IPS-18c (cell line): Measurements from ENCODE around the gene P2RX6.

ENCODE experiments used
- H3K4me3 ChIP-seq: 2 replicates; pipeline ENCODE4 v1.7.0; 2013; ENCODE audit warnings: low read depth, mild to moderate bottlenecking, low read length, moderate library complexity; ENCODE audit not compliant: insufficient read depth
- H3K9me3 ChIP-seq: one replicate; pipeline ENCODE4 v1.6.1; 2013; ENCODE audit warnings: mild to moderate bottlenecking, low read length, moderate library complexity; ENCODE audit not compliant: control insufficient read depth, insufficient read depth

Gene P2RX6

DNA sequence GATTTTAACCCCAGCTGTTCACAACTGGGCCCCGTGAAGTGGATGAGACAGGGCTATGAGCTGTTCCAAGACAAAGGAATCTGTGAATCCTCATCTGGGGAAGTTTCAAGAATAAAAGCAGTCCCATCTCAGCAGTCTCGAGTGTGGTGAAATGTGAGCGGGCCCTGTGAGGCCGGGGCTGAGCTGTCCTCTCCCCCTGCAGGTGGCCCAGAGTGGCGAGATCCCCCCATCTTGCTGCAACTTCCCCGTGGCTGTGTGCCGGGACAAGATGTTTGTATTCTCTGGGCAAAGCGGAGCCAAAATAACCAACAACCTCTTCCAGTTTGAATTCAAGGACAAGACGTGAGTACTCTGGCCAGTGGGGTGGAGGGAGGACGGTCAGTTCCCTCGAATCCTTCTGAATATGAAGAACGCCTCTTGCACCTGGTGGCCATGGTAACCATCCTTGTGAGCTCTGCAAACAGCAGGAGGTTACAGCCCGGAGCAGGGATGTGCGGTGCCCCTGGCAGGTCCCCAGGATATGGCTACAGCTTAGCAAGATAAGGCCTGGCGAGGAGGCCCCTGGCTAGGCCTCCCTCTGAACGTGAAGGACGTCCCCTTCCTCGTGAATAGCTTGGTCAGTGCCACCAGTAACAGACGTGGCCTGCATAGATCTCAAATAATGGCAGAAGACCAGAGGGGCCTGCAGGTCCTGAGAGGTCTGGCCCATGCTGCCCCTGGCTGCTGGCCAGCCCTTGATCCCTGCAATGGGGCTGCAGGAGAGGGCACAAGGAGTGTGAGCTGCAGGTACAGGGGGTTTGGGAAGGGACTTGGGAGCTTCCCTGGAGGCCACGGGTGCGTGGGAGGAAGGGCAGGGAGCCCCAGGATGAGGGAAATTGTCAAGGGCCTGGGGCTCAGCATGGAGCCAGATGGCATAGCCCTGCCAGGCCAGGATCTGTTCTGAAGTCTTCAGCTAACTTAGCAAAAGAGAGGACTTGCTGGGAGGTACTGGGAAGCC lies 24.5 kb upstream of the P2RX6 start:
- Histone ChIP-seq H3K4me3 (no peak overlapping the region), H3K9me3 (no peaks in the 10 kb centered on the region)

DNA sequence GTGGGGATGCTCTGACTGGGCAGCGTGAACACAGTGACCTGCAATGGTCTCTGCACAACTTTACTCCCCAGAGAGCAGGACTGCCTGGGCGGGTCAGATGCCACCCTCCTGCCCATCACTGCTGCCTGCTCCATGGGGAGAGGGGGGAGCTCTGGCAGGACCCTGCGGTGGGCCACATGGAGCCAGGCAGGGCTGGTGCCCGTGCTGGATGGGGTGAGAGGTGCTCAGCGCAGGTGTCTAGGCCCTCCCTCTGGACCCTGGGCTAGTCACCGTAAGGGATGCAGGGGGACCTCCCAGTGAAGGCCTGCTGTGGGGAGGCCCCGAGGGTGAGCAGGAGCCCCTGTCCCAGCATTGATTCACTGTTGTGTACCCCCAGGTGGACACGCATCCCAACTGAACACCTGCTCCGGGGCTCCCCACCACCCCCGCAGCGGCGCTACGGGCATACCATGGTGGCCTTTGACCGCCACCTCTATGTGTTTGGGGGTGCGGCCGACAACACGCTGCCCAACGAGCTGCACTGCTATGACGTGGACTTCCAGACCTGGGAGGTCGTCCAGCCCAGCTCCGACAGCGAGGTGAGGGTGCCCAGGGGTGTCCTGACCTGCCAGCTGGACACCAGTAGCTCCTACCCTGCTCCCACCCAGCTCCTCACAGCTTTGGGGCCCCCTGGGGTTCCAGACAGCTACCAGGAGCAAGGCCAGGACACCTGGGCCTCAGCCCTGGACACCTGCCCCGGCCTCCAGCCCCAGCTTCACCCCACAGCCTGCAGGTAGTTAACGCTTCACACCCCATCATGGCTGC lies 23.5 kb upstream of the P2RX6 start:
- H3K9me3 ChIP-seq: no peaks in the 10 kb centered on the region
- no peak overlapping the region for H3K4me3 ChIP-seq

- no peaks in the 10 kb centered on the region for H3K9me3 ChIP-seq
- H3K4me3 ChIP-seq: no peak overlapping the region
Observed at GRCh38 chr22:20992056-20992442, 22.9 kb upstream of the P2RX6 start.

- Histone ChIP-seq H3K4me3 (no peak overlapping the region), H3K9me3 (no peaks in the 10 kb centered on the region)
Observed at GRCh38 chr22:20992456-20993303, 22.3 kb upstream of the P2RX6 start.

- Histone ChIP-seq H3K9me3 (no peaks in the 10 kb centered on the region), H3K4me3 (no peak overlapping the region)
Observed at GRCh38 chr22:20993304-20994127, 21.4 kb upstream of the P2RX6 start.

GRCh38 chr22:20994128-20994901 lies 20.6 kb upstream of the P2RX6 start:
- no peak overlapping the region for H3K4me3 ChIP-seq
- H3K9me3 ChIP-seq: no peaks in the 10 kb centered on the region

GRCh38 chr22:20994902-20995241 lies 20.1 kb upstream of the P2RX6 start:
- Histone ChIP-seq H3K4me3 (no peak overlapping the region), H3K9me3 (no peaks in the 10 kb centered on the region)

DNA sequence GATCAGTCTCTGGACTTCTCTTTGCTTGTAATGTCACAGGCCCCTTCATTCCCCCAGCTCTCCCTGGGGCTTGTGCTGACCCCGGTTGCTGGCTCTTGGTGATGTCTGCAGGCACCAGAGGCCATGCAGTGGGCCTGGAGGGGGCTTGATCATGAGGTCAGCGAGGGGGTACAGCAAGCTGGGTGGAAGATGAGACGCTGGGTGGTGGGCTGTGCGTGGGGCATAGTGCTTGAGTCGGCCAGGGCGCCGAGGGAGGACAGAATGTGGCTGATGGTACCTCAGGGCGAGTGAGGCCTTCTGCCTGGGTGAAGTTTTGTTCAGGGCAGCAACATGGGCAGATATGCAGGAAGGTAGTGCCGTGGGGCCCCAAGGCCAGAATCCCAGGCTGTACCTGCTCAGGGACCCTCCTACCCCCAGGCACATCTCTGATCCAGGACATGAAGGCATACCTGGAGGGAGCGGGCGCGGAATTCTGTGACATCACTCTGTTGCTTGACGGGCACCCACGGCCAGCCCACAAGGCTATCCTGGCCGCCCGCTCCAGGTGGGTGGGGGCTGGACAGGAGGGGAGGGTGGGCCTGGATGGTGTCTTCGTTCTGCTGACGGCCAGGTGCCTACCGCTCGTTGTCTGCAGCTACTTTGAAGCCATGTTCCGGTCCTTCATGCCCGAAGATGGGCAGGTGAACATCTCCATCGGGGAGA lies 19.5 kb upstream of the P2RX6 start:
- Histone ChIP-seq H3K9me3 (no peaks in the 10 kb centered on the region), H3K4me3 (no peak overlapping the region)

- Histone ChIP-seq H3K4me3 (no peak overlapping the region), H3K9me3 (no peaks in the 10 kb centered on the region)
Observed at GRCh38 chr22:20996031-20996410, 18.9 kb upstream of the P2RX6 start.

DNA sequence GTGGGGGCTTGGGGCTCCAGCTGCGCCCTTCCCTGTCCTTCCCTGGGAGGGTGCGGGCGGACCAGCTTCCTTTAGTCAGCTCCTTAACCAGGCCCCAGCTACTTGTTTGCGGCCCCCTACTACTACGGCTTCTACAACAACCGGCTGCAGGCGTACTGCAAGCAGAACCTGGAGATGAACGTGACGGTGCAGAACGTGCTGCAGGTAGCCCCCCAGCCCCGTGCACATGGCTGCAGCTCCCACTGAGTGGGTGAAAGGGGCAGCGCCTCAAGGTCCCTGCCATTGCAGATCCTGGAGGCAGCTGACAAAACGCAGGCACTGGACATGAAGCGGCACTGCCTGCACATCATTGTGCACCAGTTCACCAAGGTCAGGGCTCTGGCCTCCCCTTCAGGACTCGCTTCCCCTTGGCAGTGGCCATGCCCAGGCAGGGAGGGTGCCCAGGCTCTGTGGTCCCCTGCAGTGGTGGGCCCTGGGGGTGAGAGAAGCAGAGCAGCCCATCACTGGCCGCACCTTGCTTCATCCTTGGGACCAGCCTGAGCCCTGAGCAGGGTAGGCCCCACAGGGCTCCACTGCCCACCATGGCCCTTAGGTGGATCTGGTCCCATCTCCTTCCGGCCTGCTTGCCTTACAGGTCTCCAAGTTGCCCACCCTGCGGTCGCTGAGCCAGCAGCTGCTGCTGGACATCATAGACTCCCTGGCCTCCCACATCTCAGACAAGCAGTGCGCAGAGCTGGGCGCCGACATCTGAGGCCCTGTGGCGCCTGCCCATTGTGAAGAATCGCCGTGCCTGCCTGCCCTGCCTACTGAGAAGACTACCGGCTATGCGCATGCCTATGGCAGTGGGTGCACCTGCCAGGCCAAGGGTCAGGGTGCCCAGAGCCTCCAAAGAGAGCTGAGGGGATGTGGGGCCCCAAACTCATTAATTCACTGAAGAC lies 18.1 kb upstream of the P2RX6 start:
- H3K4me3 ChIP-seq: no peak overlapping the region
- H3K9me3 ChIP-seq: no peaks in the 10 kb centered on the region

GRCh38 chr22:20997536-20998257 lies 17.3 kb upstream of the P2RX6 start:
- no peaks in the 10 kb centered on the region for H3K9me3 ChIP-seq
- H3K4me3 ChIP-seq: no peak overlapping the region

DNA sequence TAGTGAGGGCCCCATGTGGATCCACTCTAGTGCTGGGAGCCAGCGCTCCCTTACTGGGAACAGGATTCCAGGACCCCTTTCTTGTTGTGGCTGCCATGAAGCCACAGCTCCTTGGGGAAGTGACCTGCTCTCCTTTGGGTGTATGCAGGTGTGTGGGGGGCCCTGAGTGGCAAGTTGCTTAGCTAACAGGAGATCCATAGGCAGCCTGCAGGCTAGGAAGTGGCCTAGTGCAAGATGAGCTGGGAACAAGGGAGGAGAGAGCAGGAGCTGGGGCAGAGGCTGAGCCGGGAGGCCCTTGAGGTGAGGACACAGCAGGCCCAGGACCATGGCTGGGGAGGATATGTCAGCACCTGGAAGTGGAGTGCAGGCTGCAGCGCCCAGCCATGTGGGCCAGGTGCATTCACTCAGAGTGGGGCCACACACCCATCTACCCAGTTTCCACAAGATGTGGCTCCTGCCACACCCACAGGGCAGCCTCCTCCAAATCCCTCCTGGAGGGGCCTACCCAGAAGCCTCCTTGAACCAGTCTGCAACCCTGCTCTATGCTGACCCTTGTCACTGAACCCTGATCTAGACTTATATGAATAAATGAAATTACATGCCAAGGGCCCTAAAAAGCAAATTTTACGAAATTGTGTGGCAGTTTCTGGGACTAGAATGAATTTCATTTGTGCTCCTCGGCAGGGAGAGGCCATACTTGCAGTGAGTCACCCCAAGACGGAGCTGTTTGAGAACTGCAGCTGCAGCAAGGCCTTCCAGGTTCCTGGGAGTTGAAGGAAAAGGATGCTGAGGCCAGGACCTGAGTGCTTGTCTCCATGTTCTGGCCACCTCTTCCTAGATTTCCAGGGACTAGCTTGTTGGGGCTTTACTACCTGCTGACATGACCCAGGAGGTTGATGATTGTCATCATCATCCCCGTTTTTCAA lies 16.3 kb upstream of the P2RX6 start:
- Histone ChIP-seq H3K4me3 (no peak overlapping the region), H3K9me3 (no peaks in the 10 kb centered on the region)
